IPS-18a (cell line): ENCODE data around the gene HINT3.

Experiments used
- H3K27ac ChIP-seq: one replicate; pipeline ENCODE4 v1.5.1; 2013; ENCODE audit warnings: low read length
- H3K27me3 ChIP-seq: one replicate; pipeline ENCODE4 v1.6.1; 2013; ENCODE audit warnings: mild to moderate bottlenecking, low read length; ENCODE audit not compliant: control insufficient read depth, insufficient read depth
- H3K36me3 ChIP-seq: one replicate; pipeline ENCODE4 v1.6.1; 2013; ENCODE audit warnings: low read depth, low read length; ENCODE audit not compliant: control insufficient read depth
- H3K4me1 ChIP-seq: one replicate; pipeline ENCODE4 v1.6.1; 2013; ENCODE audit warnings: low read depth, low read length; ENCODE audit not compliant: control insufficient read depth
- H3K4me3 ChIP-seq: one replicate; pipeline ENCODE4 v1.5.1; 2013; ENCODE audit warnings: low read length
- H3K9ac ChIP-seq: one replicate; pipeline ENCODE4 v1.6.1; 2013; ENCODE audit warnings: mild to moderate bottlenecking, low read length, moderate library complexity
- H3K9me3 ChIP-seq: one replicate; pipeline ENCODE4 v1.6.1; 2013; ENCODE audit warnings: low read depth, low read length; ENCODE audit not compliant: control insufficient read depth

The HINT3 gene

GRCh38 chr6:125988280-125988679 lies 31.7 kb downstream of the HINT3 start:
- H3K4me3 ChIP-seq = peak overlapping the region; percentile 98
- no peak overlapping the region for H3K27ac ChIP-seq
- H3K4me1 ChIP-seq = peaks cover 34% of the 10 kb centered on the region
- no peaks in the 10 kb centered on the region for H3K9me3 ChIP-seq
- H3K36me3 ChIP-seq = no peaks in the 10 kb centered on the region
- no peaks in the 10 kb centered on the region for H3K27me3 ChIP-seq
- H3K9ac ChIP-seq = no peak overlapping the region

GRCh38 chr6:125989631-125990030 lies 33.1 kb downstream of the HINT3 start:
- H3K4me3 ChIP-seq = no peak overlapping the region
- H3K9ac ChIP-seq = no peak overlapping the region
- peaks cover 34% of the 10 kb centered on the region for H3K4me1 ChIP-seq
- H3K9me3 ChIP-seq = no peaks in the 10 kb centered on the region
- no peaks in the 10 kb centered on the region for H3K27me3 ChIP-seq
- no peak overlapping the region for H3K27ac ChIP-seq
- no peaks in the 10 kb centered on the region for H3K36me3 ChIP-seq

- no peaks in the 10 kb centered on the region for H3K9me3 ChIP-seq
- no peaks in the 10 kb centered on the region for H3K36me3 ChIP-seq
Observed at GRCh38 chr6:125991653-125992052, 35.1 kb downstream of the HINT3 start.

GRCh38 chr6:125994670-125995488 lies 38.3 kb downstream of the HINT3 start:
- no peak overlapping the region for H3K27ac ChIP-seq
- H3K9me3 ChIP-seq = no peaks in the 10 kb centered on the region
- peaks cover 22% of the 10 kb centered on the region for H3K36me3 ChIP-seq
- H3K4me3 ChIP-seq = no peak overlapping the region
- no peak overlapping the region for H3K9ac ChIP-seq
- no peaks in the 10 kb centered on the region for H3K27me3 ChIP-seq
- H3K4me1 ChIP-seq = peaks cover 7% of the 10 kb centered on the region

More at GRCh38 chr6:125991653-125992052, 35.1 kb downstream of the HINT3 start:
- no peak overlapping the region for H3K27ac ChIP-seq
- H3K4me1 ChIP-seq = peaks cover 31% of the 10 kb centered on the region
- no peak overlapping the region for H3K9ac ChIP-seq
- no peaks in the 10 kb centered on the region for H3K27me3 ChIP-seq
- H3K4me3 ChIP-seq = no peak overlapping the region

- no peak overlapping the region for H3K4me3 ChIP-seq
- H3K4me1 ChIP-seq = no peaks in the 10 kb centered on the region
- no peak overlapping the region for H3K27ac ChIP-seq
- peaks cover 28% of the 10 kb centered on the region for H3K36me3 ChIP-seq
- H3K9me3 ChIP-seq = no peaks in the 10 kb centered on the region
- no peaks in the 10 kb centered on the region for H3K27me3 ChIP-seq
- no peak overlapping the region for H3K9ac ChIP-seq
Observed at GRCh38 chr6:125995972-125996580, 39.5 kb downstream of the HINT3 start.

GRCh38 chr6:126002755-126003679 lies 46.4 kb downstream of the HINT3 start:
- no peak overlapping the region for H3K9ac ChIP-seq
- no peak overlapping the region for H3K27ac ChIP-seq
- no peaks in the 10 kb centered on the region for H3K27me3 ChIP-seq
- H3K9me3 ChIP-seq = no peaks in the 10 kb centered on the region
- H3K36me3 ChIP-seq = peaks cover 54% of the 10 kb centered on the region
- H3K4me3 ChIP-seq = no peak overlapping the region
- no peaks in the 10 kb centered on the region for H3K4me1 ChIP-seq

- no peak overlapping the region for H3K4me3 ChIP-seq
- H3K9ac ChIP-seq = no peak overlapping the region
- H3K27ac ChIP-seq = no peak overlapping the region
- no peaks in the 10 kb centered on the region for H3K27me3 ChIP-seq
- H3K9me3 ChIP-seq = no peaks in the 10 kb centered on the region
- H3K36me3 ChIP-seq = peaks cover 58% of the 10 kb centered on the region
- H3K4me1 ChIP-seq = no peaks in the 10 kb centered on the region
Observed at GRCh38 chr6:126007800-126008199, 51.2 kb downstream of the HINT3 start.

- Histone ChIP-seq H3K27me3 (no peaks in the 10 kb centered on the region), H3K4me3 (no peak overlapping the region), H3K4me1 (no peaks in the 10 kb centered on the region), H3K9me3 (no peaks in the 10 kb centered on the region), H3K27ac (no peak overlapping the region), H3K36me3 (peaks cover 67% of the 10 kb centered on the region), H3K9ac (no peak overlapping the region)
Observed at GRCh38 chr6:126010040-126010439, 53.5 kb downstream of the HINT3 start.

GRCh38 chr6:126015863-126016262 lies 59.3 kb downstream of the HINT3 start:
- H3K27me3 ChIP-seq = no peaks in the 10 kb centered on the region
- H3K4me1 ChIP-seq = no peaks in the 10 kb centered on the region
- H3K36me3 ChIP-seq = peaks cover 78% of the 10 kb centered on the region
- H3K9ac ChIP-seq = no peak overlapping the region
- H3K27ac ChIP-seq = no peak overlapping the region
- no peak overlapping the region for H3K4me3 ChIP-seq
- H3K9me3 ChIP-seq = no peaks in the 10 kb centered on the region

- no peaks in the 10 kb centered on the region for H3K9me3 ChIP-seq
- no peaks in the 10 kb centered on the region for H3K4me1 ChIP-seq
- H3K9ac ChIP-seq = no peak overlapping the region
- H3K4me3 ChIP-seq = no peak overlapping the region
- no peaks in the 10 kb centered on the region for H3K27me3 ChIP-seq
- H3K36me3 ChIP-seq = peaks cover 78% of the 10 kb centered on the region
- no peak overlapping the region for H3K27ac ChIP-seq
Observed at GRCh38 chr6:126016591-126016990, 60.0 kb downstream of the HINT3 start.

- H3K27ac ChIP-seq = no peak overlapping the region
- peaks cover 78% of the 10 kb centered on the region for H3K36me3 ChIP-seq
- H3K4me1 ChIP-seq = no peaks in the 10 kb centered on the region
- H3K4me3 ChIP-seq = no peak overlapping the region
- no peaks in the 10 kb centered on the region for H3K9me3 ChIP-seq
- H3K27me3 ChIP-seq = no peaks in the 10 kb centered on the region
- no peak overlapping the region for H3K9ac ChIP-seq
Observed at GRCh38 chr6:126017668-126018067, 61.1 kb downstream of the HINT3 start.
